ENCODE data around the gene ARHGEF7.

ARHGEF7 gene

DNA sequence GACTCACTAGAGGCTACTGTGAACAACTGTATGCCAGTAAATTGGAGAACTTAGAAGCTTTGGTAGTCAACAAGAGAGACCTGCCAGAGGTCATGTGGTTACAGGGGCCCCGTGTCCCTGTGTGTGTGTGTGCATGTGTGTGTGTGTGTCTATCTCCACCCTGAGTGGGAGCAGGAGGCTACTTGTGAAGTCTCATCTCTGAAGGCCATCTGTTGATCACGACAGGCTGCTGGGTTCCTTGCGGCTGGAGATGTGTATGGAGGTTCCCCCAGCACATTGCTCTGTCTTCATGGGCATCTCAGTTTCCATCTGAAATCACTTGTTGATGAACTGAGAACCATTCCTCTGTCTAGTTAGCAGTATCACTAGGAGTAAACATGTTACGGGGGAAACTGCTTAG is 147.2 kb downstream of the ARHGEF7 start:
- TF ChIP-seq, protein P1, sequence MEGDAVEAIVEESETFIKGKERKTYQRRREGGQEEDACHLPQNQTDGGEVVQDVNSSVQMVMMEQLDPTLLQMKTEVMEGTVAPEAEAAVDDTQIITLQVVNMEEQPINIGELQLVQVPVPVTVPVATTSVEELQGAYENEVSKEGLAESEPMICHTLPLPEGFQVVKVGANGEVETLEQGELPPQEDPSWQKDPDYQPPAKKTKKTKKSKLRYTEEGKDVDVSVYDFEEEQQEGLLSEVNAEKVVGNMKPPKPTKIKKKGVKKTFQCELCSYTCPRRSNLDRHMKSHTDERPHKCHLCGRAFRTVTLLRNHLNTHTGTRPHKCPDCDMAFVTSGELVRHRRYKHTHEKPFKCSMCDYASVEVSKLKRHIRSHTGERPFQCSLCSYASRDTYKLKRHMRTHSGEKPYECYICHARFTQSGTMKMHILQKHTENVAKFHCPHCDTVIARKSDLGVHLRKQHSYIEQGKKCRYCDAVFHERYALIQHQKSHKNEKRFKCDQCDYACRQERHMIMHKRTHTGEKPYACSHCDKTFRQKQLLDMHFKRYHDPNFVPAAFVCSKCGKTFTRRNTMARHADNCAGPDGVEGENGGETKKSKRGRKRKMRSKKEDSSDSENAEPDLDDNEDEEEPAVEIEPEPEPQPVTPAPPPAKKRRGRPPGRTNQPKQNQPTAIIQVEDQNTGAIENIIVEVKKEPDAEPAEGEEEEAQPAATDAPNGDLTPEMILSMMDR (IDR thresholded peaks at IDR 0.05; ENCODE audit: control insufficient read depth, extremely low read depth, insufficient read depth): no peak
- no peak for DNase-seq (ENCODE audit: low read depth)
- no peak overlapping the region for H3K4me3 ChIP-seq (ENCODE audit: low read depth, low read length)

DNA sequence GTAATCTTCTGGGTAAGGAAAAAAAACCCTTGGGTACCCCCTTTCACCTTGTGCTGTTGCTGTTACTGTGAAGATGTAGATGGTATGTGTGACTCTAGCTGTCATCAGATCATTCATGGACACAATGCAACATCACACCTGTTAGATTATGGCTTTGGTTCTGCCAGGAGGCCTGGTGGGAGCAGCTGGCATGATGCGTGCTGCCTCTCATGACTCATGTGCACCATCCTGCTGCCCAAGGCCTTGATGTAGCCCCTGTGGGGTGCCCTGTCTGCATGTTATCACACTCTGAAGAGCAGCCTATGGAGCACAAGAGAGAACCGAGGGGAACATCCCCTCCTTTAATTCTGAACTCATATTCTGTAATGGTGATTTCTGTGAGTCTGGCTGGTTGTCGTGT is 147.6 kb downstream of the ARHGEF7 start:
- no peak overlapping the region for H3K4me3 ChIP-seq (ENCODE audit: low read depth, low read length)

DNA sequence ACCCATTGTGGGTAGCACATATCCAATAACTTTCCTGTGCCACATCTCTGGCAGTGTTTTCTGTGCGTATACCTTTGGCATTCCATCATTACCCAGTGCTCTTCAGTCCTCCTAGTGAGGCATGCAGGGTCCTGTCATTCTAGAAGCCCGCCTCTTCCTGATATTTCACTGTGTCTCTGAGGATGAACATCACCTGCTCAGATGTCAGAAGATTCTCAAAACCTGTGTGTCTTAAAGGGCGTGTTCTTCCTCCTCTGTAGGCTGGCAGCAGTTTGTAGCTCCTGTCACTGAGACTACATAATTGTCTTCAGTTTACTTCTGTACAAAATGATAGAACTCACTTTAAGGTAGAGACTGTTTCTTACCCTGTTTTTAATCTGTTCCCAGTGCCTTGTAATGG is 148.5 kb downstream of the ARHGEF7 start:
- TF ChIP-seq, protein P1 (IDR thresholded peaks at IDR 0.05; ENCODE audit: control insufficient read depth, extremely low read depth, insufficient read depth): no peak
- no peak for DNase-seq (ENCODE audit: low read depth)
- no peak overlapping the region for H3K4me3 ChIP-seq (ENCODE audit: low read depth, low read length)

More for the DNA sequence above, 147.6 kb downstream of the ARHGEF7 start:
- no peak for DNase-seq (ENCODE audit: low read depth)
- TF ChIP-seq, protein P1 (IDR thresholded peaks at IDR 0.05; ENCODE audit: control insufficient read depth, extremely low read depth, insufficient read depth): no peak

DNA sequence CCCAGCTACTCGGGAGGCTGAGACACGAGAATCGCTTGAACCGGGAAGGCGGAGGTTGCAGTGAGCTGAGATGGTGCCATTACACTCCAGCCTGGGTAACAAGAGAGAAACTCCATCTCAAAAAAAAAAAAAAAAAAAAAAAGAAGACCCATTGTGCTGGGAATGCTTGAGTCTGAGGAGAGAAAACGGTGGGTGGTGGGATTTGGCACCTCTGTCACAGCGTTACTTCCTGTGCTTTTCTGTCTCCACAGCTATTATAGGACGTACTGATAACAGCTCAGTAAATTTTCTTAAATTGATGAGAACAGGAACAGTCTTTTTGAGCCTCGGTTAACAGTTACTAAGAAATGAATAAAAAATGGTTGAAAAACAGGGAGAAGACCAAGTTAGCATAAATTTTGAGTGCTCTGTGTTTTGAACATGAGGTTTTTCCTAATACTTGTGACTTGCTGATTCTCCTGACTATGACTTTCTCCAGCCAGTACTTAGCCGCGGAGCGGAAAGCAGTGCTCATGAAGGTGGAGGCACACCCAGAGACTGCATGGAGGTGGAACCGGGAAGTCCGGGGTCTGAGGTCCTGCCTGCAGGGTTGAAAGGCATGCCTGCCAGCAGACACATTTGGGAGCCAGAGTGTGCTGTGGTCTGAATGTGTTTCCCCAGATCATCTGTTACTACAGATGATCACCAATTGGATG is 150.0 kb downstream of the ARHGEF7 start:
- DNase-seq (ENCODE audit: low read depth): no peak
- TF ChIP-seq, protein P1 (IDR thresholded peaks at IDR 0.05; ENCODE audit: control insufficient read depth, extremely low read depth, insufficient read depth): no peak

DNA sequence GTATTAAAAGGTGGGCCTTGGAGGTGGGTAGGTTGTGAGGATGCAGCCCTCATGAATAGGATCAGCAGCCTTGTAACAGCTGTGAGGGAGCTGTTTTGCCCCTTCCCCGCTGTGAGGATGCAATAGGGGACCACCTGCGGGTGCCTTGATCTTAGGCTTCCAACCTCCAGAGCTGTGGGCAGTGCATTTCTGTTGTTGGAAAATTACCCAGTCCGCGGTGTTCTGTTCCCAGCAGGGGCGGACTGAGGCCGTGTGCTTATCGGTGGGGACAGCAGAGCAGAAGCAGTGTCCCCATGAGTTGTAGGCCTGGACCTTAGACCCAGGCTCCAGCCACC is 150.6 kb downstream of the ARHGEF7 start:
- DNase-seq (ENCODE audit: low read depth): no peak
- H3K4me3 ChIP-seq (ENCODE audit: low read depth, low read length): no peak overlapping the region
- TF ChIP-seq, protein P1 (IDR thresholded peaks at IDR 0.05; ENCODE audit: control insufficient read depth, extremely low read depth, insufficient read depth): no peak

More for the DNA sequence above, 150.0 kb downstream of the ARHGEF7 start:
- H3K4me3 ChIP-seq (ENCODE audit: low read depth, low read length): no peak overlapping the region

DNA sequence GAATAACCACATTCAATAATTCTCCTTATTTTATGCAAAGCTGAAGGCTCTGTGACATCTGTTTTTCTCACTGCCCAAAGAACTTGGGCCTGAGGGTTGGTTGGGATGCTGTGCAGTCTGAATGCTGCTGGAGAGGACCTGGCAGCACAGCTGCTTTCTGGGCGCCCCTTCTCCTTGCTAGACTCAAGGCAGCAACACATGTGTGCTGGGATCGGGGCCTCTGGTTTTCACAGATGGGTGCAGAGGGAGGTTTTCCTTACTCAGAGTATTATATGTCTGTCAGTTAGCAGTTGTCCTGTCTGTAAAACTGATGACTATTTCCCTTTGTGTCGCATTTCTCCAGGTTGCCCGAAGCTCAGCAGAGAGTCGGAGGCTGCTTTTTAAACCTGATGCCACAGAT is 152.1 kb downstream of the ARHGEF7 start:
- TF ChIP-seq, protein P1 (IDR thresholded peaks at IDR 0.05; ENCODE audit: control insufficient read depth, extremely low read depth, insufficient read depth): no peak
- no peak overlapping the region for H3K4me3 ChIP-seq (ENCODE audit: low read depth, low read length)
- DNase-seq (ENCODE audit: low read depth): no peak

DNA sequence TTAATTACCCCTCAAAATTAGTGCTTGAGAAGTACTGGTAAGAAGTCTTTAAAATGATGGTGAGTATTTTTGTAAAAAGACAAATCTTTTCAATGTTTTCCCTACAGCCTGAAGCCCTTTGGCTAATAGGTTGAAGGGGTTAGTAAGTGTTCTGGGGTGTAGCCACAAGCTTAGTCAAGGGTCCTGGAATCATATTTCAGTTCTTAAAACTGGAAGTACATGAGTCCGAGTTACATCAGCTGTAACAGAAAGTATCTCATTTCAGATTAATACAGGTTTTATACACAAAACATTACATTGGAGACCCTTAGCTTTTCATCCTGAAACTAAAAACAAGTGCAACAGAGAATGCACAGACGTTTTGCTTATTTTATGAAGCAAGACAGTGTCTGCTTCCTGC is 152.7 kb downstream of the ARHGEF7 start:
- no peak overlapping the region for H3K4me3 ChIP-seq (ENCODE audit: low read depth, low read length)
- no peak for DNase-seq (ENCODE audit: low read depth)
- TF ChIP-seq, protein P1 (IDR thresholded peaks at IDR 0.05; ENCODE audit: control insufficient read depth, extremely low read depth, insufficient read depth): no peak

All from LNCaP clone FGC (cell line).